ENCODE data around the gene FHOD3.

FHOD3 gene

DNA sequence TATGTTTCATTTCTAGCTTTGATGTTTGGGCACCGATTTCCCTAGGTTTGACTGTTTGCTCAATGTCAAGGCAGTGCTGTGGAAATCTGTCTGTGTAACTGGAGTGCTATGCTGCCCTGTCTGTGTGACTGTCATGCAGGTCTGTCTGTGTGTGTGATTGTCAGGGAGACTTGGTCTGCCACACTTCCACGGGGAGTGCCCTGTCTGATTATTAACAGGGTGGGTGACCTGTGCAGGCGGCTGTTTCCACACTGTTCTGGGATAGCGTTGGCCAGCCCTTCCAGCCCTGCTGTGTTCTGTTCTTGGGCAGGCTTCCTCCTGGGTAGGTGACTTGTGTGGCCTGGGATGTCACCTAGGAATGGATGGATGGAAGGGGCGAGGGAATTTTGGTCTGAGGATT lies 85.3 kb downstream of the FHOD3 start:
- no peak for DNase-seq (ENCODE audit: low spot score)

DNA sequence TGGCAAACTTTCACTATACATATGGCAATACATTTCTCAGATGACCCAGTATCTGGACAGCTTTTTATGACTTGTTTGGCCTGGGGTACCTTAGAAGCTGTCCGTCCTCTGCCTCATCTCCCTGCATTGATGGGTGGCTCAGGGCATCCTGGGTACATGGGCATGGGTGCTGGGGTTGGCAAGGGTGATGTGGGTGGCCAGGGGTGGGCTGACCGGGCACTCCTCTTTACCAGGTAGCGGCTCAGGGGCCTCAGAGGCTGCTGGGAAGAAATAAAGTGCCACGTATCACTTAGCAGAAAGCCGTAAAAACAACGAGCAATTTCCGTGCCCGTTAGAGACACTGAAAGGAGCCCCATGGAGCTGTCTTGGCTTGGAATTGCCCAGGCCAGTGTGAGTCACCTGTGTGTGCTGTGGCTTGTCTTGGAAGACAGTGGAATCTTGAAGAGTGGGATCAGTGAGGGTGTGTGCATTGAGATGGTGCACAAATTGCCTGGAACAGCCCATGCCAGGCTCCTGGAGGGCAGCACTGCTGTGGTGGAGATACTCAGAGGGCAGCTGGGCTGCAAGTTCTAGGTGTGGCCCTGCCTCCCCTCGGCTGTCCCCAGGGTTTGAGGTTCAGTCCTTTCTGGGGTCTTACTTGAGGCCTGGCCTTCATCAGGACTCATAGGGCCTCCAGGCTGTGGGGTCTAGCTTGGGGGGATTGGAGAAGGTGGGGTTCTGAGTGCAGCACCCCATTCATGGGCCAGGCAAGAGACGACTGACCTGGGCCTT lies 88.8 kb downstream of the FHOD3 start:
- no peak for DNase-seq (ENCODE audit: low spot score)

DNA sequence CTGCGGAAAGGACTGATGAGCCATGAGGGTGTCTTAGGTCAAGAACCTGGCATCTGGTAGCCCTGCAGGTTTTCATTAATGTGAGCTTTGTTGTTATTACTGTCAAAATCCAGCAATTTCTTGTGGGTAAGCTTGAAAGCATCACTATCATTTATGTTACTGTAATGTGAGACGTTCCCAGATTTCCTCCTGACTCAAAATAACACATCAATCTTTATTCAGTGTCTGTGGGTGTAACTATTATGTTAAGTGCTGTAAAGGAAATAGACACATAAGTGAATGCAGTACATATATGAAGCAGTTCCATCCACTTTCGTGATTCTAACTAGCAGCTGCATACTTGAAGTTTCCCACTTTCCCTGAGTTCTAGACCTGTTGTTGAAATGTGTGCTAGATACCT lies 89.8 kb downstream of the FHOD3 start:
- DNase-seq (ENCODE audit: low spot score): no peak

DNA sequence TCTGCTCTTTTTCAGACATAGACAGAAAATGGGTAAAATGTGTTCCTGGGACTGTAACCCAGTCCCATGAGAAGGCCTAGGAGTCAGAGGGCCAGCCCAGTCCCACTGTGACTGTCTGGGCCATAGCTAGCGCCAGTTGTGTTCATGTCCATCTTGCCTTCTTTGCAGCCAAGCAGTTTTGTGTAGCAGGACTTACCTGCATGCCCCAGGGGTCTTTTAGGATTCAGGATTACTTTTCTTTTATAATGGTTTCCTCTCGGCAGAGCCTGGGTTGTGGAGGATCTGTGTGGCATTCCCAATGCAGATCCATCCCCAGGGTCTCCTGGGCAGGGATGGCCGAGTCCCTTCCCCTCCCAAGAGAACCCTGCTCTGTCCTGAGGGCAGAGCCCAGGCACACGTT lies 90.8 kb downstream of the FHOD3 start:
- DNase-seq (ENCODE audit: low spot score): no peak

DNA sequence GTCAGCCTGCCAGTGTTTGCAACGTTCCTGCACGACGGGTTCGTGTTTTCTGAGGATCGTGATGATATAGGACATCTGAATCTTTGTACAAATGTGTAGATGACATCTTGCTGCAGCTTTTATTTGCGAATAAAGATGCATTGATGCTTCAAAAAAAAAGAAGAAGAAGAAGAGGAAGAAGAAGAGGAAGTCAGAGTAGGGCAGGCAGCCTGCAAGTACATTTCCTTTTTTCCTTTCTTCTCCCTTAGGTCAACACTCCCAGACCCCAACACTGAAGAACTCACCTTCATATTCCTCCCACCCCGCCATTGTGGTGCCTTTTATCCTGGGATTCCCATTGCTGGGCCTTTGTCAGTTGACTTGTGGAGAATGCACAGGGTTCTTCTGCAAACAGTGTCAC lies 91.5 kb downstream of the FHOD3 start:
- DNase-seq (ENCODE audit: low spot score): no peak

DNA sequence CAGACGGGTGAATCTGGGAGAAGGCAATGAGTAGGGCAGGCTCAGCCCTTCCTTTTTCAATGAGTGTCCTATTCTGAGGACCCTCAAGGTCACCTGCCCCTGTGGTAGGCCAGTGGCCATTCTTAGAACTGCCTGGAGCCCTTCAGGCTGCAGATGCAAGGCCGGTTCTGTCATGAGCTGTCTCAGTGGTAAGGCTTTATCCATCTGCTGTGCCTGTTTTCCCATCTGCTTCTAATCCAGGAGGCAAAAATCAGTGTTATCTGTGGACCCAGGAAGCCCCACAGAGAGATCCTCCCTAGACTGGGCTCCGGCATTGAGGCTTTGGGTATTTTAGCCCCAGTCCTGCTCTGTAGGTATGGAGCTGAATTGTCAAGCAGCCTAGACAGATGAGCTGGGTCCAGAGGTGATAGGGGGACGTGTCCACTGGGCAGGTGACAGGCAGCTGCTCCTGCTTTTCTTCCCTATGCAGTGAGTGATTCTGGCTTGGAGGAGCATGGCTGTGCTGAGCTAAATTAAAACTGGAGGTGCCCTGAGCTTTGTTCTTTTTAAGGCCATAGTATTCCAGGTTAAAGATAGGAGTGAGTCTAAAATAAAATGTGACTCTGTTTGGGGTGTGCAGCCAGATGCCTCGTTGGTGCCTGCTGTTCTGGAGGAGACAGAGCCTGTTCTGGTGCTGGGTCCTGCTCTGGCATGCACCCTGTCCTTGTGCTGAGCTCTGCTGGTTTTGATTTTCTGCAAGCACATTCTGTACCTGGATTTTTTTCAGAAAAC lies 92.5 kb downstream of the FHOD3 start:
- DNase-seq (ENCODE audit: low spot score): no peak

DNA sequence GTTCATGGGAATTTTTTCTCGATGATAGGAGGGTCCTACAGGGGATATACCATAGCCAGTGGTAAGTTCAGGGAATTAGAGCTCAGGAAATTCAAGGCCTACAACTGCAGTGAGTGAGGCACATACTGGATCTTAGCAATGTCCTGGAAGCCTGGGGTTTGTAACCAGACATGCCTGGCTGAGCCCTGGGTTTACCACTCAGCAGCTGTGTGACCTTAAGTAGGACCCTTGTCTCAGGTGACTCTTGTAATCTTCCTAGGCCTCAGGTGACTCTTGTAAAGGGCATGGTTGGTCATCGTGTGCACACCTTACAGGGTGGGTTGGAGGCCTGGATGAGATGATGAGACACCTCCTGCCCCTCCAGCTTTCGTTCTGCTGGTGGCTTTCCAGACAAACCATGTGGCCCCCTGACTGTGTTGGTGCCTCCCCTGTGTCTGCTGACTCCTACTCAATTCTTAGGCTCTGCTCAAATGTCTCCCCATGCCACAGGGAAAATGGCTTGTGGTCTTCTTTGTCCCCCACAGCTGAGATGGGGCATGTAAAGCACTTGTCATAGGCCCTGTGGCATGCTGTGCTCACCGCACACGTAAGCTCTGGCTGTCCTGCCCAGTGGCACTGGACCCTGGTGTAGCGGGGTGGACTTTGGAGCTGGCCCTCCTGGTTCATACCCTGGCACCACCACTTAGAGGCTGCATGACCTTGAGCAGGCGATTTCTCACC lies 94.1 kb downstream of the FHOD3 start:
- DNase-seq (ENCODE audit: low spot score): no peak

DNA sequence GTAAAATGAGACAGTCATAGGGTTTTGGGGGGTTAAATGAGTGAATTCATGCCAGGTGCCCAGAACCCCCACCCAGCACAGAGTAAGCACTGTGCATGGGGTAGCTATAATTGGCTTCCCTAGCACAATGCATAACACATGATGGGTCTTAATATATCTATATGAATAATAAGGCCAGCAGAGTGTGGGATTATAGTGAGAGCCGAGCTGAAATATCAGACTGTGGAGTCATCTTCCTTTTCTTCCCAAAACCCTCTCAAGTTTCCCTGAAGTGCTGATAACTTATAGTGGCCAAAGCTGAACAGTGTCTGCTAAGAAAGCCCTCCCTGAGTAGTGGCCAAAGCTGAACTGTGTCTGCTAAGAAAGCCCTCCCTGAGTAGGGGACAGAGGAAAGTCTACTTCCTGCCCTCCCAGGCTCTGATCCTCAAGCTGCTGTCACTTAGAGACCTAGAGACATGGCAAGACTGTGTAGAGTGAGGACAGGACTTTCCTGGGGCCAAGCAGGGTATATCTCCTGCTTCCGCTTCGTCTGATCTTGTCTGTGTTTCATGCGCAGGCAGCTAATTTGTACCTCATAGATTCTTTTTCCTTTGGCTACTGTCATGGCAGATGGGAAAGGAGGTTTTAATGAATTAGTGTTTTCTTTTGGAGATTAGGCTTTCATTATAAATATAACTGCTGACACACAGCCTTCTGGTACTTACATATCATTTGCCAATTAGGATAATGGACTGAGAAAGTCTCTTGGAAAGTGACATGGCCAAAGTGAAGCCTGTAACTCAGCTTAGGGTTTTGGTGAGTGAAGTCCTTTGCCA lies 94.9 kb downstream of the FHOD3 start:
- DNase-seq (ENCODE audit: low spot score): no peak

DNA sequence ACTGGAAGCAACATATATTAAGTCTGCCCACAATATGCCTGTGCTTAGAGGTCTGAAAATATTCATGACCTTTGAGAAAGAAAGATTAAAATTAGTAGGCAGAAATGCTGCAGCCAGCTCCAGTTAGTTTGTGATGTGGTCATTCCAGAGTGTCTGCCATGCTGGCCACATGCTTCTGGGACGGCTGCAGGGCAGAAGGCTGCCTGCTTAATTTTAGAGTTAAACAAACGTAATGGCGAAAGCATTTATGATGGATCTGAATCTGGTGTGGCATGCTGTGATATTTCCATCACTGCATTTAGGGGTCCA lies 95.4 kb downstream of the FHOD3 start:
- DNase-seq (ENCODE audit: low spot score): no peak

DNA sequence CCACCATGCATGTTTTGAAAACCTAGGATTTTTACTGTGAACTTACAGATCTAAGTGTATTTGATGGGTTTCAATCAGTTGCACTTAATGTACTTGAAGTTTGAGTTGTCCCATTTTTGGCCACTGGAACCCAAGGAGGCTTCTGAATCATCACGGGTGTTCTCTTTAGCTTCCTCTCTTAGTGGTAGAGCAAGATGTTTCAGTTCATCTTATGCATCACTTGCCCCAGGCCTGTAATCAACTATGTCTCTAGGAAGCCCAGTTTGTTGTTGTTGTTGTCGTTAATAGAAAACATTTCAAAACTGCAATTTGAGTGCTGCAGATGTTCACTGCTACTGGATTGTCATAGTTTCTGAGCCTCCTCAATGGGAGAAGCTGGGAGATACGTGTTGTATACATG lies 97.0 kb downstream of the FHOD3 start:
- DNase-seq (ENCODE audit: low spot score): no peak

DNA sequence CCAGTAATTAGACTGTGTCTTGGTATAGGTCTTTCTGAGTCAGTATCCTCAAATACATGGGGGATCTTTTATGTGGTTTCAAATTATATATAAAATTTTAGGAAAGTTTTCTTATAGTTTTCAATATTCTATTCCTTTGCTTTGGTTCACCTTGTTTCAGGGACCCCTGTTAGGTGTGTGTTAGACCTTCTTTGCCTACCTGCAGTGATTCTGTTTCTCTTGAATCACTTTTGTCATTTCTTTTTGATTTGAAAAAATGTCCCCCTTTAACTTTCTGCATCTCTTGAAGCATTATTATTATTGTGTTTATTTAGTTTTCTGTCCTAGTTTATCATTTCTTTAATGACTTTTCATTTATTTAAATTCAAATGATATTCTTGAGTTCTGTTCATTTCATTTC lies 98.7 kb downstream of the FHOD3 start:
- no peak for DNase-seq (ENCODE audit: low spot score)

DNA sequence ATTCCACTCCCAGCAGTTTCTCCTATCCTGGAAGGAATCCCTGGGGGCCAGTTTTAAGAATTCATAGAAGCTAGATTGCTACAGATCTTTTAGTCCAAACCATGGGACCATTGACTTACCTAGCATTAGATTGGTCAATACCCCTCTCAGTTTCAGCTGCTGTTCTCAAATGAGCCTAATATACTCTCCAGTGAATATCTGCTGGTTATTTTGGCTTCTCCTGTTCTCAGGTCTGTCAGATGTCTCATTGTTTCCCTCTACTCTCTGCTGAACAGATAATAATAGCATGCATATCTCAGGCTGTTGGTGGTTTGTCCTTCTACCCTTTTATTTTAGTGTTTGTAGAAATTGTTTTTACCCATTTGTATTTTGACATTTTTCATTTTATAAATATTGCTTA lies 99.5 kb downstream of the FHOD3 start:
- DNase-seq (ENCODE audit: low spot score): no peak

DNA sequence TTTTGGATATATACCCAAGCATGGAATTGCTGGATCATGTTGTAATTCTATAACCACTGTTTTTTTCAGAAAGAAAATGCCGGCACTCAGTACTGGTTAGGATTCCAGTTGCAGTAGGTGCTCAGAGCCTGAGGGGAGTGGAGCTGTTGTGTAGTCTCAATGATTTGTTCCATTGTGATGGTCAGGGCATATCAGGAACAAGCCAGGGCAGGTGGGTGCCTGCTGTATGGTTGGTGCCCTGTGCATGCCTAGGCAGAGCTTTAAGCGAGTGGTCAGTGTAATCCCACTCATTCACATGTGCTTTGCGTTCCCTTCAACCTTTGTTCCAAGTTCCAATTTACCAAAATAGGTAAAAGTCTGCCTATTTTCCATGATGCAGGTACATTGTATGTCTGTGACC lies 100.9 kb downstream of the FHOD3 start:
- no peak for DNase-seq (ENCODE audit: low spot score)

DNA sequence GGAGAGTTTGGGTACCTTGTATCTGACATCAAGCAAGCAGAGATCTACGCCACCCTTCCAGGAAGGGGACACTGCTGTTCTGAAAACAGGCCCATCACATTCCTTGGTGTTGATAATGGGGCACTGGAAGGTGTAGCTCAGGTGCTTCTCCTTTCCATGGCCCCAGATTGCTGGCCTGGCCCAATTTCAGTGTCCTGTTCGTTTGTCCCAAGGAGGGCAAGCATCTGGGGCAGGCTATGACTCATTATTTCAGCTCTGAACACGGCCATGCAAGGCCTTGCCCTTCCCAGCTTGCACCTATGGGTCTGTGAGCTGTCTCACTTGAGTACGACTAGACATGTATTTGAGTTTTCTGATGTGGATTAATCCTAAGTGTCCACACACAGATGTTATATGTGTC lies 101.5 kb downstream of the FHOD3 start:
- DNase-seq (ENCODE audit: low spot score): no peak

DNA sequence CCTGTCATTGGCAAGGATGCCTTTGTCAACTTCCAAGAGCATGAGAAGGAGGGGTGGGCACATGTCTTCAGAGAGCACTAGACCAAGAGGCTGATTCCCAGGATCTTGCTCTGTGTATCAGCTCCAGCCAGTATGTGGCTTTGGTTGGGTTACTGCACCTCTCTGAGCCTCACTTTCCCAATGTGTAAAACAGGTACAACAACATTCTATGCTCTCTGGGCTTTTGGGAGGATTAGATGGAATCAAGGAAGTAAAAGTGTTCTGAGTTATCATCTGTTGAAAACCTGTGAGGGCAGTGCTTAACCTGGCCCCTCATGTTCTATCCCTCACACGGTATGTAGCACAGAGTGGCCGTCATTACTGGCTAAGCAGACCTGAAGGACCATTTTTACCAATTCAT lies 103.9 kb downstream of the FHOD3 start:
- DNase-seq (ENCODE audit: low spot score): no peak

DNA sequence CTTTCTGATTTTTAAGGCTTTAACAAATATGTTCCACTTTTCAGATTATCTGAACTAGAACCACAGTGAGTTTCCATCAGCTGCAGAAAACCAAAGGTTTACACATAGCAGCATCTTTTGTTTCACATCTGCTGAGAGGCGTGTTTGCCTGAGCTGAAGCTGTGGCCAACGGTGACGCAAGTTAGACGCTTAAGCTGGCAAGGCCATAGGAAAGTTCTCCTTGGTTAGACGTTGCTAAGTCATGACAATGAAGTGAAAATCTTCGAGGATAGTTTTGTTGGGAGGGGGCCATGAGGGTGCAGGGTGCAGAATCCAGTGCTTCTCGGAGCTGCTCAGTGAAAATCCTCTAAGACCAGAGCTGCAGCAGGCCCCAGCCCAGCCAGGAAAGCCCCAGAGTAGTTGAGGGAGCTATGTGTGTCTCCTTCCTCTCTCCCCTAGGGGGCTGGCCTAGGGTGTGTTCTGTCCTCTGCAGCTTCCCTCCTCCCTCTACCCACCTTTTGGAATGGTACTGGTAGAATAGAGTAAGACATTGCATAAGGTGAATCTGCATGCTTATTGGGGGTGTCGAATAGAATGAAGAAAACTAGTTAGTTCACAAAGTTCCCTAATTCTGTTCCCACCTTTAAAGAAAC lies 105.4 kb downstream of the FHOD3 start:
- DNase-seq (ENCODE audit: low spot score): peak; percentile 69

DNA sequence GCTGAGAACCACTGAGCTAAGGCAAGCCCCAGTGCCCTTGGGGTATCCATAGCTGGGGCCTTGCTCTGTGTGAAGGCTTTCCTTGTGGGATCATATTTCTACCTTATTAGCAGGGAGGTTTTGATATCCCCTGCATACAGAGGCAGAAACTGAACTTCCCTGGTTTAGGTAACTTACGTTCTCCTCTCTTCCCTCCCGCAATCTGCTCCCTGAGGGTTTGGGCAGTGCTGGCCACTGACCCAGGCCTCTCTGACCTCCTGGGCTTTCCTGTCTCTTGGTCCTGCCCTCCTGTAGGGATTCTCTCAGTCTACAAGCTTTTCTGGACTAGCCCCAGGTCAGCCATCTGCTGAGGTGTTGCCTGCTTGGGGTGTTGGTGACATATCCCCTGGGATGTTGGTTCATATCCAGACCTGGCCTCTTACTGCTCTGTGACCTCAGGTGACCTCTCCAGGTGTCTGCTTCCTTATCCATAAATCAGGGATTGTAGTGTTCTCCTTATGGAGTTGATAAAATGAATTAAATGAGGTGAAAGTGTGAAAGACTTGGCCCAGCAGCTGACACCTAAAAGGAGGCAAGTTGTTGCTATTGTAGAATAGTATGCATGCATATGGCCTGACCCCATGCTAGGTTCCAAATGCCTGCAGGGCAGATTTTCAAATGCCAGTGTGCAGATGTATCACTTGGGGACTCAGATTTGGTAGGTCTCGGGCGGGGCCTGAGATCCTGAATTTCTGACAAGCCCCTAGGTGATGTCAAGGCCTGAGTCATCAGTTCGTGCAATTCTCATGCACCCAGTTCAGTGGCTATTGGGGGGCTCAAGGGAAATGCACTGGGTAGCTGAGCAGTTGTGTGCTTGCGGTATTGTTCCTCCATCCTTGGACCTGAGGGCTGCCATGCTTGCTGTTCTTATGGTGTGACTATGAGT lies 106.6 kb downstream of the FHOD3 start:
- DNase-seq (ENCODE audit: low spot score): no peak

DNA sequence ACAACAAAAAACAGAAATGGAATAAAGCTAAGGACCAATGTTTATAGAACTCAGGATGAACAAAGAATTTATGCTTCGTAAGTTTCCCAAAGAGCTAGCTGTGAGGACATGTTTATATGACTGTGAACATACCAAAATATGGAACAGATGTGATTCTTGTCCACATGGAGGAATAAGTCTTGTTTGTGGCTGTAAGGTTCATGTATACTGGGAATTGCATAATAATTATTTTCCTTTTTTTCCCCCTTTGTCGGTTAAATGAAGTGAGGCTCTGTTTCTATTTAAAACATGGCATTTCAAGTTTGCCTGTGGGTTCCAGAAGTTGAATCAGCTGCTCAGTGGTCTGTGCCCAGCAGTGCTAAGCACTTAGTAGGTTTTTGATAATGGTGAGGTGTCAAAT lies 108.1 kb downstream of the FHOD3 start:
- no peak for DNase-seq (ENCODE audit: low spot score)

DNA sequence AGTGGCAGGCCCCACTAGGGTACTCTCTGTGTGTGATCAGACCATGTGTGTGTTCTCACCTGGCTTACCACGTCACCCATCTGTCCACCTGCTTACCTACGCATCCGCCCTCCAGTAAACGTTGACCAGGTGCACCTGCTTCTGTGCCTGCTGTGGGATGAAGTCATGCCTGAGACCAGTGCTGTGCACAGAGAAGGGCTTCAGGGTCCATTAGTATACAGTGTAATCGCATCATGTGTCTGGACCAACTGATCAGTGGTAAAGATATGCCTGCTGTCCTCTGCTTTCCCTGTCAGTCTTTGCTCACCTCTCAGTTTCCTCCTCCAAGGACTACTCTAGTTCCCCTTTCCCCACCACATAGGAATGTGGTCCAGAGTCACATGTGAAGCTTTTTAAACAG lies 109.3 kb downstream of the FHOD3 start:
- DNase-seq (ENCODE audit: low spot score): no peak

DNA sequence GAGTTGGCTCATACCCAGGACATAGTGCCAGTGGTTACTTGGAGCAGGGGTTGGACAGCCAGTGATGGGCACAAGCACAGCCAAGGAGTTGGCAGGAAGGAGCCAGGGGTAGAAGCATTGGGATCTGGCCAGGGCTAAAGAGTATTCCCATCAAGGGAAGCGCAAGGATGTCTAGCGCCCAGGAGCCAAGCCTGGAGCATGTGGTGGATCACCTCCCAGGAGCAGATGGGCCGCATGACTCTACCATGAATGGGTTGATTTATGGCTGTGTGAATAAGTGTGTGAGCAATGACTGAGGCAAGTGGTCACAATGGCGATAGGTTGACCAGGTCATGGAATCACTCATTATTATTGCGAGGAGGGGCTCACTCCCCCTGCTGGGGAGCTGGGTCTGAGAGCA lies 111.1 kb downstream of the FHOD3 start:
- no peak for DNase-seq (ENCODE audit: low spot score)

DNA sequence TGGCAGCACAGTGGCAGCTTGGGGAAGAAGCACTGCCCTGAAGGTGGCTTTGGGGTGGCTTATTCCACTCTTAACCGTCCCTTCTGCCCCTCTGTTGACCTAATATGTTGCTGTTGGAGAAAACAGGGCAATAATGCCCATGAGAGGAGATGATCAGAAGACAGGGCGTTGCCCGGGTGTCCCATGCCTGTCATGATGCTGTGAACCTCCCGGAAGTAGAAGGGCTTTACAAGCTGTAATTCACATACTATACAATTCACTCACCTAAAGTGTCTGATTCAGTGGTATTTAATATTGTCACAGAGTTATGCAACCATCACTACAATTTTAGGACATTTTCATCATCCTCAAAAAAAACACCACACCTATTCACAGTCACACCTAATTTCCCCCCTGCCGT lies 112.3 kb downstream of the FHOD3 start:
- no peak for DNase-seq (ENCODE audit: low spot score)

All from GM03348 (cell line).